Lung (tissue), 12 donors: ENCODE measurements around the gene DOCK2. TPM values are rescaled to one million over a fixed set of nuclear protein-coding genes. Genes with fewer than 3 reads are reported as not detected.
A peak's percentile ranks its signal among the peaks of the same experiment; 100 is the strongest.

Experiments
- ATAC-seq: fragments of 200-7000 bp; cut with Tn5 transposase; one replicate; pipeline ENCODE4 v1.9.1; 2020; ENCODE audit warnings: moderate number of reproducible peaks; ENCODE audit not compliant: insufficient read depth, low FRiP score
- DNase-seq, 3 donors: peaks; one replicate each; pipeline ENCODE4 v3.0.0-alpha.2; 2013 to 2017
- H3K27ac ChIP-seq, 2 donors: one replicate each; pipeline ENCODE4 v1.5.1; 2013; ENCODE audit warnings: mild to moderate bottlenecking in 2 of 2, moderate library complexity in 2 of 2, control low read depth in 1 of 2, inconsistent platforms in 1 of 2, low read depth in 1 of 2, low read length in 1 of 2
- H3K27me3 ChIP-seq, 3 donors: one replicate each; pipeline ENCODE4 v1.5.1; 2013; ENCODE audit warnings: low read length in 2 of 3; ENCODE audit not compliant: control insufficient read depth in 3 of 3, insufficient read depth in 3 of 3
- H3K36me3 ChIP-seq, 4 donors: one replicate each; pipeline ENCODE4 v1.5.1; 2013; ENCODE audit warnings: low read length in 4 of 4, mild to moderate bottlenecking in 1 of 4, moderate library complexity in 1 of 4; ENCODE audit not compliant: control insufficient read depth in 4 of 4, insufficient read depth in 4 of 4
- H3K4me1 ChIP-seq, 5 donors: one replicate each; pipeline ENCODE4 v1.5.1; 2013; ENCODE audit warnings: low read length in 5 of 5, mild to moderate bottlenecking in 2 of 5, moderate library complexity in 1 of 5; ENCODE audit not compliant: control insufficient read depth in 5 of 5, insufficient read depth in 5 of 5
- H3K4me3 ChIP-seq: one replicate; pipeline ENCODE4 v1.5.1; 2013; ENCODE audit warnings: mild to moderate bottlenecking, control low read depth, moderate library complexity
- H3K9ac ChIP-seq, 2 donors: one replicate each; pipeline ENCODE4 v1.5.1; 2013; ENCODE audit warnings: low read length in 2 of 2, control low read depth in 1 of 2; ENCODE audit not compliant: insufficient read depth in 1 of 2
- H3K9me3 ChIP-seq, 4 donors: one replicate each; pipeline ENCODE4 v1.5.1; 2013; ENCODE audit warnings: low read length in 3 of 4, mild to moderate bottlenecking in 1 of 4, moderate library complexity in 1 of 4; ENCODE audit not compliant: control insufficient read depth in 4 of 4, insufficient read depth in 3 of 4
- CTCF ChIP-seq: IDR thresholded peaks from 2 replicates; pipeline ENCODE4 v1.5.1; 2012; ENCODE audit warnings: mild to moderate bottlenecking; ENCODE audit errors: control extremely low read depth, extremely low read depth
- WGBS, 2 donors: extraction: QIAGEN DNeasy Blood & Tissue Kit; methylation state at CpG; one replicate each; pipeline ENCODE4 v1.1.7; 2013; 5-methylcytosine and 5-hydroxymethylcytosine counted together
- polyA plus RNA-seq, 2 donors: library from polyadenylated mRNA; stranded (reverse); fragments of 200-250 nt; gene quantifications; one replicate each; pipeline ENCODE4 v1.2.1, GENCODE V29; 2013
- total RNA-seq, 2 donors: library from RNA; depleted of rRNA in 1 of 2; stranded (reverse); fragments of >200 nt in 1 of 2; gene quantifications; one replicate each; pipeline ENCODE4 v1.2.1, GENCODE V29; 2014 to 2021
- donor health status: control.
- donor health status: control.
- donor health status: Bipolar disorder and iron deficiency.
- donor health status: healthy.
- donor health status: DM: yes; HTN: yes; CAD: no.

Gene DOCK2
- total and polyA plus RNA-seq, 4 donors = 9.6 to 66.6 (median 43.4) TPM

GRCh38 chr5:169943026-169943425 lies 306.0 kb downstream of the DOCK2 start:
- DNase-seq (no peak), ATAC-seq (no peak)
- Histone ChIP-seq H3K4me3 (no peak overlapping the region), H3K27ac (no peak overlapping the region), H3K9me3 (no peaks in the 10 kb centered on the region), H3K4me1 (peaks cover 0 to 28% (median 11%) of the 10 kb centered on the region in 5 donors), H3K9ac (no peak overlapping the region), H3K36me3 (no peaks in the 10 kb centered on the region), H3K27me3 (no peaks in the 10 kb centered on the region)
- 90 to 95% methylated on average over 4 of the region's 4 CpGs for WGBS, 2 donors
- no peak for TF ChIP-seq CTCF

- Histone ChIP-seq H3K4me3 (no peak overlapping the region), H3K4me1 (peaks cover 0 to 28% (median 11%) of the 10 kb centered on the region in 5 donors), H3K27ac (no peak overlapping the region), H3K9ac (no peak overlapping the region), H3K27me3 (no peaks in the 10 kb centered on the region), H3K36me3 (no peaks in the 10 kb centered on the region), H3K9me3 (no peaks in the 10 kb centered on the region)
- ATAC-seq (no peak), DNase-seq (no peak)
- no peak for TF ChIP-seq CTCF
- WGBS, 2 donors = 69 to 73% methylated on average over 6 of the region's 6 CpGs
These were observed 307.0 kb downstream of the DOCK2 start for GRCh38 chr5:169944115-169944514.

DNA sequence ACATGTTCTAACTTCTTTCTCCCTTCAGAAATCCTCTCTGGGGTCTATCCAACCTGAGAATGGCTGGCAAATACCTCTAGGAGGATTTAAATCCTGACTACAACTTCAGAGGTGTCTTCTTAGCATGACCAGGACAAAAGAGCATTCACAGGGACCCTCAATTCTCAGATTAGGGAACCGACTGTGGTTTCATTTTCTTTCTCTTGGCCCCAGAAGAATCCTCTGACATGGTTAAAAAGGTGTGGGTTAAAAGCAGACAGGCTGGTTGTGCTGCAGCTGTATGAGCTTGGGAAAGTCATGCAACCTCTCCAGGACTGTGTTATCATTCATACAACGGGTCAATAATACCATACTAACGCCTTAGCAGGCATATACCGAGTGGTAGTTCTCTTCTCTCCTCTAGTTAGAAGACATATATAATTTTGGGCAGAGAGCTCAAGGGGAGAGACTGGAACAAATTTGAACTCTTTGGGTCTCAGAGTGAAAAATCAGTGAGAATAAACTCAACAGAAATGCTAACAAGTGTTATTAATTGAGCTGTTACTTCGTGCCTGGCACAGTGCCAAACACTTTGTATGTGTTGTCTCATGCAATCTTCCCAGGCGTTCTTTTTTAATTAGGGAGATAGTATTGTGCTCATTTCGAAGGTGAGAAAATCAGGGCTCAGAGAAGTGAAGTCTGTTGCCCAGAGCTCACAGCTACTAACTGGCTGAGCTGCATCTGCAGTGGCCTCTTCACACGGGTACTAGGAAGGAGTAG lies 308.0 kb downstream of the DOCK2 start:
- Histone ChIP-seq H3K9ac (no peak overlapping the region), H3K27ac (no peak overlapping the region), H3K9me3 (no peaks in the 10 kb centered on the region), H3K4me1 (peaks cover 0 to 28% (median 11%) of the 10 kb centered on the region in 5 donors), H3K27me3 (no peaks in the 10 kb centered on the region), H3K4me3 (no peak overlapping the region), H3K36me3 (no peaks in the 10 kb centered on the region)
- ATAC-seq (no peak), DNase-seq (peak in 1 of 3 donors; percentile 21)
- TF ChIP-seq CTCF = no peak
- 66 to 72% methylated on average over 8 of the region's 8 CpGs for WGBS, 2 donors
